ENCODE data around the gene MED12.
"Not testable (repeated sequence)": the region's sequence is repeated elsewhere in the genome, so short reads cannot be mapped to it uniquely, and the experiment has no call there.

MED12 gene

DNA sequence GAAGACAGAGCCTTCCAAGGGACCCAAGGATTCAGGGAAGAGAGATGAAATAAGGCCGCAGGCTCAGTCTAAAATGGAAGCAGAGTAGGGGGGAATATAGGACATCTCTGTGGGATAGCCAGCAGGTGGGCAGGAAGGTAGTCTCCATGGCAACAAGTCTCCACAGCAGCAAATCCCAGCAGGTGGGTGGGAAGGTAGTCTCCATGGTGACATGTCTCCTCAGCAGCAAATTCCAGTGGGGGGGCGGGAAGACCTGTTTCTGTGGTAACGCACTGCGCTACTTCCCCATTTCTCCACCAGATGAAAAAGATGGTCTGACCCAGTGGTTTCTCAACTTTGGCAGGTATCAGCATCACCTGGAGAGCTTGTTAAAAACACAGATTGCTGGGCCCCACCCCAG is 44.6 kb downstream of the MED12 start:
- no peak for DNase-seq (ENCODE audit: low read depth in 2 of 2)

DNA sequence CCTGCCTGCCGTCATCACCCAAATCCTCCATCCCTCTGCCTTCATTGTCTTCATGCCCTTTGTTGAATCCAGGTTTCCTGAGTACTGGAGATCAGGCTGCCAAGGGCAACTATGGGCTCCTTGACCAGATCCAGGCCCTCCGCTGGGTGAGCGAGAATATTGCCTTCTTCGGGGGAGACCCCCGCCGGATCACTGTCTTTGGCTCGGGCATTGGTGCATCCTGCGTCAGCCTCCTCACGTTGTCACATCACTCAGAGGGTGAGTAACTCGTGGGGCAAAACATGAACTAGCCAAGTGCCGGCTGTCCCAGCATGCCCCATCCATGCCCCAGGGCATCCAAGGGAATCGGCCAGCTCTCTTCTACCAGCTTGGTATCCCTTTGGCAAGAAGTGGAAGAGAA is 45.7 kb downstream of the MED12 start:
- DNase-seq (ENCODE audit: low read depth in 2 of 2) = no peak

DNA sequence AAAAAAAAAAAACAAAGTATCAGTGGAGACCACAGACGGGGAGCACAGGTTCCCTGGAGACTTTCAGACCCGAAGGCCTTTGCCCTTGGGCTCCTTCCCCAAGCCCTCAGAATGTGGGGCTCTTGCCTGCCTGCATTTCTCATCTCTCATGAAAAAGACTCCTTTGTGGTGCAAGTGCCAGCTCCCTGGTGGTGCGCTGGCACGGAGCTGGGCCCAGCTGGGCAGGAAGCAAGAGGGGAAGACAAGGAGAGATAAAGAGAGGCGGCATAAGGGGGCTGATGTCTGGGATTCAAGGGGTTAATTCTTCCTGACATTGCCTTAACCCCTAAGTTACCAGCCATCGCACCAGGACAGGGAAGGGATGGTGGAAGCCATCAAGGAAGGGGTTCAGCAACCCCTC is 48.1 kb downstream of the MED12 start:
- no peak for DNase-seq (ENCODE audit: low read depth in 2 of 2)

DNA sequence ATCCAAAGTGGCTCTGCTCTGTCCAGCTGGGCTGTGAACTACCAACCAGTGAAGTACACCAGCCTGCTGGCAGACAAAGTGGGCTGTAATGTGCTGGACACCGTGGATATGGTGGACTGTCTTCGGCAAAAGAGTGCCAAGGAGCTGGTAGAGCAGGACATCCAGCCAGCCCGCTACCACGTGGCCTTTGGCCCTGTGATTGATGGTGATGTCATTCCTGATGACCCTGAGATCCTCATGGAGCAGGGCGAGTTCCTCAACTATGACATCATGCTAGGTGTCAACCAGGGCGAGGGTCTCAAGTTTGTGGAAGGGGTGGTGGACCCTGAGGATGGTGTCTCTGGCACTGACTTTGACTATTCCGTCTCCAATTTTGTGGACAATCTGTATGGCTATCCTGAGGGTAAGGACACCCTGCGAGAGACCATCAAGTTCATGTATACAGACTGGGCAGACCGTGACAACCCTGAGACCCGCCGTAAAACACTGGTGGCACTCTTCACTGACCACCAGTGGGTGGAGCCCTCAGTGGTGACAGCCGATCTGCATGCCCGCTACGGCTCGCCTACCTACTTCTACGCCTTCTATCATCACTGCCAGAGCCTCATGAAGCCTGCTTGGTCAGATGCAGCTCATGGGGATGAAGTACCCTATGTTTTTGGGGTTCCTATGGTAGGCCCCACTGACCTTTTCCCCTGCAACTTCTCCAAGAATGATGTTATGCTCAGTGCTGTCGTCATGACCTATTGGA is 48.8 kb downstream of the MED12 start:
- no peak for DNase-seq (ENCODE audit: low read depth in 2 of 2)

DNA sequence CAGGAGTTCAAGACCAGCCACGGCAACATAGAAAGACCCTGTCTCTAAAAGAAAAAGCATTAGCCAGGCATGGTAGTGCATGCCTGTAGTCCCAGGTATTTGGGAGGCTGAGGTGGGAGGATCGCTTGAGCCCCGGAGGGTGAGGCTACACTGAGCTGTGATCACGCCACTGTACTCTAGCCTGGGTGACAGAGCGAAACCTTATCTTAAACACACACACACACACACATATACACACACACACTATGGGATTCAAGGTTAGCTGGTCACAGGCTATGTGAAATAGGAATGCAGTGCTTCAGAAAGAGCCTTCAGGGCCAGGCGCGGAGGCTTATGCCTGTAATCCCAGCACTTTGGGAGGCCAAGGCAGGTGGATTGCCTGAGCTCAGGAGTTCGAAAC is 49.7 kb downstream of the MED12 start:
- DNase-seq (ENCODE audit: low read depth in 2 of 2) = no peak

DNA sequence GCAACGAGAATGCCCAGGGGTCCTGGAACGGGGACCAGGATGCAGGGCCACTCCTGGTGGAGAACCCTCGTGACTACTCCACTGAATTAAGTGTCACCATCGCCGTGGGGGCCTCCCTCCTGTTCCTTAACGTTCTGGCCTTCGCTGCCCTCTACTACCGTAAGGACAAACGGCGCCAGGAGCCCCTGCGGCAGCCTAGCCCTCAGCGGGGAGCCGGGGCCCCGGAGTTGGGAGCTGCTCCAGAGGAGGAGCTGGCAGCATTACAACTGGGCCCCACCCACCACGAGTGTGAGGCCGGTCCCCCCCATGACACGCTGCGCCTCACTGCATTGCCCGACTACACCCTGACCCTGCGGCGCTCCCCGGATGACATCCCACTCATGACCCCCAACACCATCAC is 51.2 kb downstream of the MED12 start:
- no peak for DNase-seq (ENCODE audit: low read depth in 2 of 2)

DNA sequence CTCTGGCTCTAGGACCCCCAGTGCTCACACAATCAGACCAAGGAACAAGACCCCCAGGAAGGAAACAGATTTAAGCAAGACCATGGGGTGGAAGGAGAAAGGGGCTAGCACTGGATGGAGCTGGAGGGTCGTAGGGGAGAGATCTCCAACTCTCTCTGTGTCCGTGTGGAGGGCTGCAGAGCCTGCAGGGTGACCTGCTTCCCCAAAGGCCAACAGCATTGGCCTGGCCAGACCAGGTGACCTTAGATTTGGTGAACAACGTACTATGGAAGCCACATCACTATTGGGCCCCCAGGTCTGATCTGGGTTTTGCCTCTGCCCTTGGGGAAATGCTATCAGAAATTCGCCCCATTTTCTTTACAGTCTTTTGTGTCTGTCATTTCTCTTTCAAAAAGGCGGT is 52.3 kb downstream of the MED12 start:
- DNase-seq (ENCODE audit: low read depth in 2 of 2) = no peak

DNA sequence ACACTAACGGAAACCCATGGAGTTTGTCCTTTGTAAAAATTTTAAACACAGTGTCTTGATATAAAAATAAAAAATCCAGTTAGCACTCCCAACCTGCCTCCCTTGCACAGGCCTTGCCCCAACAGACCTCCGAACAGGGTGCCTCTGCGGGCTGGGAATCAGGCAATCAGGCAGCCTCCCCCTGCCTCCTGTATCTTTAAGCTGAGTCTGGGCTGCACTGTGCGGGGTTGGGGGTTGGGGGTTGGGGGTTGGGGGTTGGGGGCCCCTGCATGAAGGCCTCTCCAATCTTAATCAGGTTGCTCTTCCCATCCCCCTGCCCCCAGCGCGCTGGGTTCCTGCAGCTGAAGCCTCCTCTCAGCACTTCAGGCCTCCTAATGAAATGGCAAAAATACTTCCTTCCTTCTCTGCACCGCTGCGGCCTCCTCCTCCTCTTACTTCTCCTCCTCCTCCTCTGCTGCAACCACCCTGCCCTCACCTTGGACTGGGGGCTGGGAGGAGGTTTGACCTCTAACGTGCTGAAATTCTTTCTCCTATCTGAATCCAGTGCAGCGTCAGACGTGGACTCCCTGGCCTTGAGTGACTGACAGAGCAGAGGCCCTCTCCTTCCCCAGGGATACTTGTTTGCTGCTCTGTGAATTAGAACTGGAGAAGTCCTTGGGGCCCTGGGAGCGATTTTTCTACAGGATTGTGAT is 52.9 kb downstream of the MED12 start:
- DNase-seq (ENCODE audit: low read depth in 2 of 2) = no peak

DNA sequence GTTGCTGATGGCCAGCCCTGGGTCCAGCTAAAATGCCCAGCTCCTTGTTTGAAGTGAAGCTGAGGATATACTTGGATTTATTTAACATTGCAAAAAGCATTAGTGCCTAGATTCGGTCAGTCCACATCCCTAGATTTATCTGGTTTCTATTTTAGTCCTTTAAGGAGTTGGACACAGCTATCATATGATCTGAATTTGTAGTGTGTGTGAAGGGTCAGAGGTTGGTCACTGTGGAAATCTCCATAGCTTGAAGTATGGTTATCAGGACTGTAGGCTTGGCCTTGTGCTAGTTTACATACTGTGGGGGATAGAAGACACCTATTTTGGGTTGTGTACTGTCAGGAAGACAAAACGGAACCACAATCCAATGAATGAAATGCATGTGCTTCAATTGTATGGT is 55.0 kb downstream of the MED12 start:
- no peak for DNase-seq (ENCODE audit: low read depth in 2 of 2)

DNA sequence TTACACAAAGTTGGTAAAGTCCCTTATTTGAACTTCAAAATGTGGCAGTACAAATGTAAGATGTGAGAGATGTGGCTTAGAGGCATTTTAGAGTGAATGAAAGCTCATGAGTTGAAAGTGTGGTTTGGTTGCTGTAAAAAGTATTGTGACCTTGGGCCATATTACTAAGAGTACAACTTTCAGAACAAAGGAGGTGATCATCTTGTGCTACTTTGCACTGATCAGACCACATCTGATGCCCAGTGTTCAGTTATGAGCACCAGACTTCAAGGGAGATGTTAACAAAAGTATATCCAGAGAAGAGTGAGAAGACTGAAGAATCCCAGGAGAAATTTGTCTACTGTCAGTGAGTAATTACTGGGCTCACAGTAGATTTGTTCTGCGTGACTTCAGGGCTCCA is 56.4 kb downstream of the MED12 start:
- no peak for DNase-seq (ENCODE audit: low read depth in 2 of 2)

DNA sequence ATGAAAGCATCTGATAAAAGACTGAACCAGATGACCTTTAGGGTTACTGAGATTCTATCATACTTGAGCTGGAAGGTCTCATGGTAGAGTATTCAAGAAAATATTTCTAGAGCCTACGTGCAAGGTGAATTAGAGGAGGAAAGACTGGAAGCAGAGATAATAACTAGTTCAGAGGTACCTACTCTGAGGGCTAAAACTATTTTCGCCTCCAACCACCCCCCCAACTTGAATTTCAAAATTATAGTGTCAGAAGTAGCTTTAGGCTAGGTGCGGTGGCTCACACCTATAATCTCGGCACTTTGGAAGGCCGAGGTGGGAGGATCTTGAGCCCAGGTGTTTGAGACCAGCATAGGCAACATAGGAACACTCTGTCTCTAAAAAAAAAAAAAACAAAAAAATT is 57.1 kb downstream of the MED12 start:
- DNase-seq (ENCODE audit: low read depth in 2 of 2) = no peak

DNA sequence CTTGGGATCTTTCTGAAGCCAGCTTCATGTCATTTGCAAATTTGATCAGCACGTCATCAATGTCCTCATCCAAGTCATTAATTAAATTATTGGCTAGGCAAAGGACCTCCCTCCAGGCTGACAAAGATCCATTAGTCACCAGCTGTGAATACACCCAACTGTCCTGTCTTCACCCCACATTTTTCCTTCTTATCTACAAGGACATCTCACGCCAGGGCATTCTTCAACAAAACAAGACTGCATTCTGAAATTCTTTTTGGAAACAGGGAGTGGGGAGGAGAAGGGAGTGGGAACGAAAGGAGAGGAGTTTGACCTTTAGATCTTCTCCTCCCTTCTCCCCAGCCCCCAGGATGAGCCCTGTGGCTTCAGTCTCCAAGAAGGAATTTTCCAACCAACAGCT is 58.9 kb downstream of the MED12 start:
- no peak for DNase-seq (ENCODE audit: low read depth in 2 of 2)

DNA sequence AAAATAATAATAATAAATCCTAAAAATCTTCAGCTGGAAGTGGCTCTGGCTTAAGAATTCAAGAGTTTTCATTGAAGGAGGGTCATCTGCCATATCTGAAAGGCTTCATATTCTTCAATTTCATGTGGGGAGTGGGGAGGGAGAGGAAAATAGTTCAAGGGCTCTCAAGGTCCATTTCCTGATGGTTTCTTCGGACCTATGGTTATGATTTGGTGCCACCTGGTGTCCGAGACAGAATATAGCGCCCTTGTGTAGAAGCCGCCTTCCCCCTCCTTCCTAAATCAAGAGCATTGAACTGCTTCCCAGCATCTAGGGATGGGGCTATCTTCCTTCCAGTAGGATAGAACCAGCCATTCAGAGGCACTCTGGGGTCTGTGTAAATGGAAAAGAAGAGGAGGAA is 60.5 kb downstream of the MED12 start:
- DNase-seq (ENCODE audit: low read depth in 2 of 2) = no peak

DNA sequence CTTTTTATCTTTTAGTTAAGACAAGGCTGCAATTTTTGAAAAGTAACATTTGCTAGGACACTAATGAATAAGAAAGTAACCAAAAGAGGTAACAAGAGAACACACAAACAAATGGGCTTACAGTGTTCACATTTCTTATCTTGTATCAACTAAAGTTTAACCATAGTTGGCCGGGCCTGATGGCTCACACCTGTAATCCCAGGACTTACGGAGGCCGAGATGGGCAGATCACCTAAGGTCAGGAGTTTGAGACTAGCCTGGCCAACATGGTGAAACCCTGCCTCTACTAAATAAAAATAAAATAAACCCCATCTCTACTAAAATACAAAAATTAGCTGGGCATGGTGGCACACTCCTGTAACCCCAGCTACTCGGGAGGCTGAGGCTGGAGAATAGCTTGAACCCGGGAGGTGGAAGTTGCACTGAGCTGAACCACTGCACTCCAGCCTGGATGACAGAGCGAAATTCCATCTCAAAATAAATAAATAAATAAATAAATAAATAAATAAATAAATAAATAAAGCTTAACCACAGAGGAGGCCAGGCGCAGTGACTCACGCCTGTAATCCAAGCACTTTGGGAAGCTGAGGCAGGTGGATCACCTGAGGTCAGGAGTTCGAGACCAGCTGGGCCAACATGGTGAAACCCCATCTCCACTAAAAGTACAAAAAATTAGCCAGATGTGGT is 62.3 kb downstream of the MED12 start:
- not testable (repeated sequence) for DNase-seq (ENCODE audit: low read depth in 2 of 2)

DNA sequence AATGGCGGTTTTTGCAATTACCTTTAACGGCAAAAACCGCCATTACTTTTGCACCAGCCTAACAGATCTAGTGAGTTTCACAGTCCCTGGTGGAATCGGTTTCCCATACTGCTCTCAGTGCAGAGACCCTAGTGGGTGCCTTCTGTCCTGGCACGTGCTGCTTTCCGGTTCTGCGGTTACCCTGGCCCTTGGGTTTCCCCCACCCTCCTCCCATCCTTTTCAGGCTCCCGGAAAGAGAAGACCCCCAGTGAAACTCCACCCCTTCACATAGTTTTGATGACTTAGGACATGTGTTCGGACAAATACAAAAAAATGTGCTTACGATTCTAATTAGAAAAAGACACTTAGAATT is 63.1 kb downstream of the MED12 start:
- DNase-seq (ENCODE audit: low read depth in 2 of 2) = peak; percentile 15 to 32

DNA sequence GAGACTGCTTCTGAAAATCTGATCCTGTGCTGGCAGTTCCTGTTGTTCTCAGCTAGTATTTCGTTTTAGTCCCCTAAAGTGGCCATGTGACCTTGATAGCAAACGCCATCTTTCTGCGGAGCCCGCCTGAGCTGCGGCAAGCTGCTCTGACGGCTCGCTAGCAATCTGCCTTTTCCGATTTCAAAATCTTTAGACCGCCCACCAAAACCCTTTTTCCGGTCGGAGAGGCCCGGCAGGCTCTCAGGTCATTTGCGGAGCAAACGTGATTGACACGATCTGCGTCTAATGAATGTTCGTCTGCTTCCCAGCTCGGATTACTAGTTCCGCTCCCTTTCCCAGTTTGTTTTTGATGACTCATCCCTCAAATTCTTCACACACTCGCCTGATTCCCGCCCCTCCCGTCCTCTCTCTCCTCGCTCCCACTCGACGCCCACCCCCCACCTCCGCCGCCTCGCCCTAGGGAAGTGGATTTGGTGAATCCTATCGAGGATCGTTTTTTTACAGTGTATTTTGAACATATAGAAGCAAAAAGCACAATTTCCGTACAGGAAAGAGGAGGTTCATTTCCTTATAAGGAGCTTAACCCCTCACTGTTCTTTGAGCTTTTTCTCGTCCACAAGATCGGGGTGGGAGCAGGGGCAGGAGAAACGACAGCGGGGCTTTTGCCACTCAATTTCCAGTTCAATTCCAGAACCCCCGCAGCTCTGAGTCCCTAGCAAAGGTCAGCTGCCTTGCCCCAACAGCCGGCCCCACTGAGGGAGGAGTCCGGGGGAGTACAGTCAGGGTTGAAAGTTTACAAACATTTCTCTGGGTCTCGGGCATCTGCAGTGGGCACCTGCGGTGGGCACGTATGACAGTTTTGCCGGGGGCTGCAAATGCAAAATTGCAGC is 63.8 kb downstream of the MED12 start:
- peak; percentile 60 to 68 for DNase-seq (ENCODE audit: low read depth in 2 of 2)

DNA sequence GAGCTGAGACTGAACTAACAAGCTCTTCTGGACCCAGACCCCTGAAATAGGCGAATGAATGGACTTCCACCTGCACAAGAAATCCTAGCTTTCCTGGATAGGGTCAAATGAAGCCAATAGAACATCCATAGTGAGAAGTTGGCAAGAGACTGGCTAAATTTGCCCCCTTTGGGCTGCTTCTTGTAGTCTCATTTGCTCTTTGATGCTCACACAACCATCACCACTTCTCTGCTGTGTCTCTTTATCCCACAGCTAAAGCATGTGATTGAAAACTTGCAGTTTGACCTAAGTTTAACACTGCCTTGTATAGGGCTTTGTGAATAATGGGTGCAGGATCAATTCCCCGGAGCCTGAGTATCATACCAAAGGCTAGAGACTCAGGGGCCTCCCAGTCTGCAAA is 64.5 kb downstream of the MED12 start:
- no peak for DNase-seq (ENCODE audit: low read depth in 2 of 2)

DNA sequence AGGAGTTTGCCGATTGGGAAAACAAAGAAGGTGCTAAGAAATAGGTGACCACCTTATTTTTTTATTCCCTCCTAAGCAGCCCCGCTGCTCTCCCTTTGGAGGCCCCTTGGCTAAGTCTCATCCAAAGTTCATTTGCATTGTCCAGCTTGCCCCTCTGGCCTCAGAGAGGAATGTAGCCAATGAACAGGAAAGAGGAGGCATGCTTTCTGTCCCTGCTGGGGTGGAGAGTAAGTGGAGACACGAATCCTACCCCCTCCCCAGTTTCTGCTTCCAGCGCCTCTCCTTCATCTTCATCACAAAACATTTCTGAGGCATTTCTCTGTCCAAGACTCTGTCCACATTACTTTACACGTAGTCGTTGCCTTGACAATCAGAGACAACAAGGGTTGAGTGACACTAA is 64.9 kb downstream of the MED12 start:
- DNase-seq (ENCODE audit: low read depth in 2 of 2) = no peak

DNA sequence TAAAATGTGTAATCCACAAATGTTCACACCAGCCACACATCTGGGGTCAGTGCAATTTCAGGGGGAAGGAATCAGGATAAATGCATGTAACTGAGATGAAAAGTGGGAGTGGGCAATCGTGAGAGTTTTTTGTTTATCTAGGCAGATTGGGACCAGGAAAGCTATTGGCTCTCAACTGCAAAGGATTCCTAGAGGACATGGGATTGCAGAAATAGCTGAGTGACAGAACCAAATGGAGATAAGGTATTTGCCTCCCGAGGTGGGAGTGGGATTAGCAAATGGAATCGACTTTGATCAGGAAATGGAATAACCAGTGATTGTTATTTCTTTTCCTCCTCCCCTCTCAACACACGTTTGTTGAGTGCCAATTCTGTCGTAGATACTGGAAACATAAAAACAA is 65.7 kb downstream of the MED12 start:
- no peak for DNase-seq (ENCODE audit: low read depth in 2 of 2)

DNA sequence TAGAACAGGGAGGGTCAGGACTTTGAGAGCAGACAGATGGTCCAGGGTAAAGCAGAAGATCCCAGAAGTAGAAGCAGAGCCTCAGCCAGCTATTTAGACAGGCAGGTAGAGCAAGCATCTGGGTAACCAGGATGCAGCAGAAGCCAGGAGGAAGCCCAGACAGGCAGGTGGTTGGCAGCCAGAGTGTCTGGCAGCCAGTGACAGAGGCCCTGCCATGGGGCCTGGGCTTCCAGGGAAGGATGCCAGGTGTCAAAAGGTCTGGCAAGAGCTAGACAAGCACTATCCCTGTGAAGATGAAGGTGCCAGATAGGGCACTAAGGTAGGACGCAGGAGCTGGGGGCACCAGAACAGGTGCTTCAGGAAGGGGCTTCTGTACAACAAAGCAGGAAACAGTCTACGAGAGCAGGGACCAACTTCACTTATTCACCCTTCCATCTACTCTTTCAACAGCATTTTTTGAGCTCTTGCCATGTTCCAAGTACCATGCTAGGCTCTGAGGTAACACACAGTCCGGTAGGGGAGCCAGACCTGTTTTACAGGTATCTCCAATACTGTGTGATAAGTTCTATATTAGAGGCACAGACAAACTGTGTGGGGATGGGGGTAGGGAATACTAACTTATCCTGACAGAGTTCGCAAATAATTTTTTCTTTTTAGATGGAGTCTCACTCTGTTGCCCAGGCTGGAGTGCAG is 66.6 kb downstream of the MED12 start:
- DNase-seq (ENCODE audit: low read depth in 2 of 2) = no peak

DNA sequence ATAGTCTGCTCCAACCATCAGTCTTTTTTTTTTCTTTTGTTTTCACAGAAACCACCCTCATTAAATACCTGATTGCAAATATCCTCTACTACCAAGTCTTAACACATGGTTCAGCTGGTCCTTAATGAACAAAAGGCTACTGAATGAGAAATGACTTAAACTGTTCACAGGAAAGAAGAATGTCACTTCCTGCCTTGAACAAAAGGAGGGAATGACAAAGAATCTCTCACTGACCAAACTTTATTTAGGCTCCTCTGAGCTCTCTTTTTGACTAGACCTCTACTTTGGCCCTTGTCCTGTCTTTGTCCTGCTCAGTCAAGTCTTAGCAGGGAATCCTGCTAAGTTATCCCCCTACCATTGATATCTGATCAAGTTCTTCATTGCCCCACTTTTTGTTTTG is 72.9 kb downstream of the MED12 start:
- no peak for DNase-seq (ENCODE audit: low read depth in 2 of 2)
